Measurements from ENCODE around the gene HTR1E.
"Not testable (repeated sequence)": the region's sequence is repeated elsewhere in the genome, so short reads cannot be mapped to it uniquely, and the experiment has no call there.

The HTR1E gene

DNA sequence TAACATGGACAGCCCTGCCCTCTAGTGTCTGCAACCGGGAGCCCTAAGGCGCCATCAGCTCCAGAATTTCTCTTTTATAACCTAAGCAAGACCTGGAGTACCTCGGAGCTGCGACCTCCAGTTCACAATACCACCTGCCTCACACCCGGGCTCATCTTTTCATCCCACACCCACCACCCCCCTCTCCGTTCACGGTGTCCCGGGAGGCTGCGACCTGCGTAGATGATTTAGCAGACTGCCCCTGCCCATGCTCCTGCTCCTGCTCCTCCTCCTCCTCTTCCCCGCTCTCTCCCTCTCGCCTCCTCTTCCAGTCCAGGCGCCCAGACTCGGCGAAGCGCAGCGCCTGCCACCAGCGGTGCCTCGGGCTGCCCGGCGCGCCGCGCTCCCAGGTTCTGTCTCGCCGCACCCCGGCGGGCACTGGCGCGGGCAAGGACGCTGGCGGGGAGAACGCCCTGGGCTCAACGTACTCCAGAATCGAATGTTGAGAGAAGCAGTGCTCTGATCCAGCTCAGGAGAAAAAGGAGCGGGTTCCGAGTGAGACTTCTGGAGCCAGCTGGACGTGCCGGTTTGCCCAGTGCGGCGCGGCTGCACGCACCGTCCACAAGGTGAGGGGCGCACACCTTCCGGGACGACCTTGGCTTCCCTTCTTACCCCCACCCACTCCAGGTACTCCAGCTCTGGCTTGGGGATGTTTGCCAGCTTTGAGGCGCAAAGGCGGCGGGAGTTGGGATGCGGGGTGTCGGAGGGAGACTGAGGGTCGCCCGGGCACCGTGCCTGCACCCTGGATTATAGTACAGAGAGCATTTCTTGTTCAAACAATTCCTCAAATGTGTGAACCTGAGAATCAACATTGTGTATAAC, at the start of gene HTR1E:
Gene HTR1E, plus strand, starts transcription at position 310 of the 861 bp plus-strand sequence. CDS start 77,807 bp downstream, outside the sequence.
- DNase-seq: peak; percentile 42

DNA sequence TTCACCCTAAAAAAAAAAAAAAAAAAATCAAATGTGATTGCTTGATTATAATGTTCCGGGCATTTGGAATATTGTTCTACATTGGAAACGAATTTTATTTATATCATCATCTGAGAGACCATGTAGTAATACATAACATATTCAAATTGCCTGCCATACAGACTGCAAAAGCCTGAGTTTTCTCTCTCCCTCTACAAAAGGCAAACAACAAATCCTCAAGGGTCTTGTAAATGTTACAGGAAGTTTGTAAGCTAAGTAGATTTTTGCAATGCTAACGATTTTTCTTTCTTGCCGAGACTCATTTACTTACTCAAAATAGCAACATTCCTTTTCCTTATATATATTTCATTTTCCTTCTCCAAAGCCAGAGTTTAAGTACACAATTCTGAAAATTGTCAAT, 49.0 kb upstream of the HTR1E start:
- DNase-seq: no peak

GRCh38 chr6:86897265-86897664, 40.1 kb upstream of the HTR1E start:
- not testable (repeated sequence) for DNase-seq

DNA sequence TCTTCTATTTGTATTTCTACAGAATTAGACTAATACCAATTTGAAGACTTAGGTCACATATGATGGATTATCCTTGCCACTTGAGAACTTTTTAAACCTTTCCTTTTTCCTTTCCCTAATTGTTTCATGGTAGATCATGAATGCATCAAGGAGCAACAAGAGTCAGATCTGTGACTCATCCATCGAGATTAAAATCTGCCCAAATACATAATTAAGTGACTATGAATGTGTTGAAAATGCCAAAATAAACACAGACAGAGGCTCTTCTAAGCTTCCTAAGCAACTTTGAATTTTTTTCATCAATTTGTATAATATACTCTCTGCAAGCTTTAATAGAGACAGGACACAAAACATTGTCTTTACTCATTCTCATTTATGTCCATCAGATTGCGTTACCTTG, 23.5 kb upstream of the HTR1E start:
- DNase-seq: no peak

DNA sequence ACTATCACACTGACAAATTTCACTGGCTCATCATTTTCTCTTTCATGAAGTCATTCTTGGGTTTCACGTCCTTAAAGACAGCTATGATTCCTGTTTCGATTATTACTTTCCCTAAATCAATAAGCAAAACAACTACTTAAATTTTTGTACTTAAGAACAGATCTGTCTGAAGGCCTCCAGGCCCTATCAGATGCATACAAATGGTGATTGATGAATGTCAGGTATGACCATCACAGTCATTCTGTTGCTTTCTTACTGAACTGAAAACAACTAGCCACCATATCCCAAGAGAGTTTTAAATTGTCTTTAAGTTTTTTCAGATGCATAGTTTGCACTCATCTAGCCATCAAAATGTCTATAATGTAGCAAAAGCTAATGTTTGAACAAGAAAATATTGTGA, 20.9 kb upstream of the HTR1E start:
- no peak for DNase-seq

GRCh38 chr6:86927138-86927537, 10.2 kb upstream of the HTR1E start:
- not testable (repeated sequence) for DNase-seq

GRCh38 chr6:86927859-86928258, 9.5 kb upstream of the HTR1E start:
- not testable (repeated sequence) for DNase-seq

DNA sequence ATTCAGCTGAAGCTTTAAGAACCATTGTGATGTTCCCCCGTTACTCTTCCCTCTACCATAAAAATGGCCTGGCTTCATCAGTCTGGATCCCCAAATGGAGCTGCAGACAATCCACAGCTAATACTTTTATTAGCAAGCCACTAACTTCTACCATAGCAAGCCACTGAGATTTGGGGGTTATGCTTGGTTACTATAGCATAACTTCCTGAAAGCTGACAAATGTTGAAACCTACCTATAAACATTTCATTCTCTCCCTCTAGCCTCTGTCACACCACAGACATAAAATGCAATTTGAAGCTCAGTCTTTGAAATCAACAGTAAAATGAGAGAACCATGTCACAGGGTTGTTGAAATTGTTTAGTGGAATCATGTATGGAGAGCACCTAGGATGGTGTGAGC, 3.0 kb upstream of the HTR1E start:
- no peak for DNase-seq

GRCh38 chr6:86936834-86937218, 502 bp upstream of the HTR1E start:
- DNase-seq: no peak

DNA sequence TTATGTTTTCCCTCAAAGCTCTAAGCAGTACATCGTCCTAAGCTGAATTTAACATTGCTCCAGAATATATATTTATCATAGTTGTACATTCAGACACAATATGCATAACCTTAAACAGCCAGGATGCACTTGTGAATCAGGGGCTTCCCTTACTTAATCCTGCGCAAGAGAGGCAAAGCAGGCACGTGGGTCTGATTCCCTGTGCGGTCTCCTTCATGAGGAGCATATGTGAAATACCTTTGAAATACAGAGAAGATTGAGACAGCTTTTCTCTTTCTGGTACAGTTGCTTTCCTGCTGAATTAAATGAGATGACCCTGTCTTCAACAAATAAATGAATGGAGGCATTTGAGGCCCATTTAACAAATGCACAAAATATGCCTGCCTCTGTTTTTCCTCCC, 1.5 kb downstream of the HTR1E start:
- DNase-seq: no peak

DNA sequence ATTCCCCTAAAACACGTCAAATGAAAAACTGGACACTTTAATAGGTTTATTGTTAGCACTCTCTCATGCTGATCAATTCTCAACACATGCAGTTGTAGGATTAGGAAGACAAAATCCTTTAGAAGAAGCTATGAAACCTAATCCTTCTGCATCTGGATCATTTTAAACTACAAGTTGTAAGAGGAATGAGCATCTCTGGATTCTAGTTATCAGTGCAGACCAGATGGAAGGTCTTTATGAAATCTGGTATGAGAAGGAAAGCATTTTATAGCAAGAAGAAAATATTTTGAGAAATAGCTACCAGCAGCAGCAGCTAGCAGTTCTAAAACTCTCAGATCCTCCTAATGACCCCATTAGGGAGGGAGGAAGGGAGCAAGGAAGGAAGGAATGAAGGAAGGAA, 4.1 kb downstream of the HTR1E start:
- peak; percentile 76 for DNase-seq

- DNase-seq: no peak
Observed at GRCh38 chr6:86942769-86943516, 5.6 kb downstream of the HTR1E start.

GRCh38 chr6:86943819-86944407, 6.6 kb downstream of the HTR1E start:
- DNase-seq: peak; percentile 67

DNA sequence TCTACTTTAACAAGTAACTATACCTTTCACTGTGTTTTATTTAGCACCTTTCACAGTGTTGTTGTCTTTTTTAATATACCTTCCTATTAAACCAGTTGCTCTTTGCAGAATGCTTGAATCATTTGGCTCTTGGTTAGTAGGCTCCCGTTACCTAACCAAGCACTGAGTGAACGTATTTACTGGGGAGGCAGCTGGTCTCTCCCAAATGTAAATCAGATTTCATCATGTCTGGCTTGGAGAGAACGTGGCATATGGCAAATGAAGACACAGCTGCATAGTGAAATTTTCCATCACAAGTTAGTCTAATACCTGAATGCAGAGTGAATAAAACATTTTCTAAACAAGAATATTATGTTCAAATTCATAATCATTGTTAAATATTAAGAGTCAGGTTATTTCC, 12.4 kb downstream of the HTR1E start:
- DNase-seq: peak; percentile 72

GRCh38 chr6:86952991-86953390, 15.7 kb downstream of the HTR1E start:
- DNase-seq: no peak

GRCh38 chr6:86959656-86960055, 22.3 kb downstream of the HTR1E start:
- DNase-seq: no peak

- no peak for DNase-seq
Observed at GRCh38 chr6:86961455-86962200, 24.3 kb downstream of the HTR1E start.

DNA sequence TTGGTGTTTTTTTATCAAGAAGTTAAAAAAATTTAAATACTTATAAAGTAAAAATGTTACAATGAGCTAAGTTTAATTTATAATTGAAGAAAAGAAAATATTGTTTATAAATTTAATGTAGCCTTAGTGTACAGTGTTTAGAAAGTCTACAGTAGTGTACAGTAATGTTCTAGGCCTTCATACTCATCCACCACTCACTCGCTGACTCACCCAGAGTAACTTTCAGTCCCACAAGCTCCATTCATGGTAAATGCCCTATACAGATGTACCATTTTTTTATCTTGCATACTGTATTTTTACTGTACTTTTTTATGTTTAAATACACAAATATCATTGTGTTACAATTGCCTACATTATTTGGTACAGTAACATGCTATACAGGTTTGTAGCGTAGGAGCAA, 26.0 kb downstream of the HTR1E start:
- DNase-seq: no peak

- DNase-seq: no peak
Observed at GRCh38 chr6:86964029-86964579, 26.8 kb downstream of the HTR1E start.

GRCh38 chr6:86966271-86966670, 28.9 kb downstream of the HTR1E start:
- DNase-seq: no peak

GRCh38 chr6:86969573-86969972, 32.2 kb downstream of the HTR1E start:
- DNase-seq: no peak

DNA sequence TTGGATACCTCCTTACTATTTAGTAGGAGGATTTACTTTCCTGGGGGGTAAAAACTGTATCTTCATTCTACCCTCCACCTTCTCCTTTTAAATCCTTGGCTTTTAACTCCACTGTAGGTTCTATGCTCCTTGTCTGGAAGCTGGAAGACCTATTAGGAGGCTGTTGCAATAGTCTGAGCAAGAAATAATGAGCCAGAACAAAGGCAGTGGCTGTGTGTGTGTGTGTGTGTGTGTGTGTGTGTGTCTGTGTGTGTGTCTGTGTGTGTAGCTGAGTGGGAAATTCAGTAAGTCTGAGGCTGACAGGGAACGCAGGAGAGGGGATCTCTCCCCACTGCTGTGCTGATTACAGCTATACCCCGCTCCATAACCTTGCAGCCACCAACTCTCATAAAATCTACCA, 35.8 kb downstream of the HTR1E start:
- DNase-seq: no peak

GRCh38 chr6:86978251-86978650, 40.9 kb downstream of the HTR1E start:
- no peak for DNase-seq
